Fibroblast of lung (primary cell): ENCODE results near the gene CCDC50. TPM values are rescaled to one million over a fixed set of nuclear protein-coding genes. Genes with fewer than 3 reads are reported as not detected.

Experiments
- DNase-seq, 2 donors: peaks; one replicate each; pipeline versions ENCODE4 v3.0.0 to v3.0.0-alpha.2; 2010; ENCODE audit warnings: low read depth in 2 of 2
- H2AFZ ChIP-seq: 2 replicates; pipeline ENCODE4 v1.5.1; 2012; ENCODE audit warnings: low read length, control low read depth, inconsistent platforms
- H3K27ac ChIP-seq: 2 replicates; pipeline ENCODE4 v1.5.1; 2011; ENCODE audit warnings: low read length, control low read depth; ENCODE audit not compliant: insufficient read depth
- H3K27me3 ChIP-seq: 2 replicates; pipeline ENCODE4 v1.5.1; 2011; ENCODE audit warnings: mild to moderate bottlenecking, low read length; ENCODE audit not compliant: control insufficient read depth, insufficient read depth
- H3K36me3 ChIP-seq: 2 replicates; pipeline ENCODE4 v1.5.1; 2011; ENCODE audit warnings: low read length; ENCODE audit not compliant: control insufficient read depth, insufficient read depth
- H3K4me1 ChIP-seq: 2 replicates; pipeline ENCODE4 v1.5.1; 2011; ENCODE audit warnings: low read length; ENCODE audit not compliant: control insufficient read depth, insufficient read depth; ENCODE audit errors: extremely low read depth
- H3K4me2 ChIP-seq: 2 replicates; pipeline ENCODE4 v1.5.1; 2011; ENCODE audit warnings: low read length, control low read depth; ENCODE audit not compliant: insufficient read depth; ENCODE audit errors: extremely low read depth
- H3K4me3 ChIP-seq, 4 experiments: fragments of 200-600 bp in 1 of 4; sonication (generic) in 1 of 4; replicated peaks in 1 of 4; 2 replicates each; pipeline ENCODE4 v1.5.1; 2011 to 2016; ENCODE audit warnings: low read length in 4 of 4, low read depth in 3 of 4, mild to moderate bottlenecking in 3 of 4, control low read depth in 2 of 4, inconsistent platforms in 1 of 4, mixed read lengths in 1 of 4; ENCODE audit not compliant: insufficient read depth in 1 of 4; ENCODE audit errors: control extremely low read depth in 1 of 4
- H3K79me2 ChIP-seq: 2 replicates; pipeline ENCODE4 v1.5.1; 2012; ENCODE audit warnings: mild to moderate bottlenecking, low read length, inconsistent platforms; ENCODE audit not compliant: control insufficient read depth, insufficient read depth
- H3K9ac ChIP-seq: 2 replicates; pipeline ENCODE4 v1.5.1; 2011; ENCODE audit warnings: mild to moderate bottlenecking, low read length, control low read depth; ENCODE audit not compliant: insufficient read depth
- H3K9me3 ChIP-seq: 2 replicates; pipeline ENCODE4 v1.5.1; 2012; ENCODE audit warnings: low read depth, low read length; ENCODE audit not compliant: control insufficient read depth, insufficient read depth
- H4K20me1 ChIP-seq: 2 replicates; pipeline ENCODE4 v1.5.1; 2011; ENCODE audit warnings: low read length; ENCODE audit not compliant: control insufficient read depth, insufficient read depth; ENCODE audit errors: extremely low read depth
- EZH2 ChIP-seq: IDR thresholded peaks from 2 replicates; pipeline ENCODE4 v1.5.1; 2012; ENCODE audit warnings: low read length, control low read depth, mild to moderate bottlenecking; ENCODE audit errors: missing control alignments
- polyA plus RNA-seq, 2 donors: library from polyadenylated mRNA; depleted of rRNA in 1 of 2; stranded (reverse) in 1 of 2; unstranded in 1 of 2; fragments of >200 nt; gene quantifications; 2 replicates each; pipeline ENCODE4 v1.2.1, GENCODE V29; 2011 to 2012; ENCODE audit warnings: missing spikeins in 1 of 2
- total RNA-seq: library from RNA; depleted of rRNA; stranded (reverse); fragments of >200 nt; gene quantifications from 2 replicates; pipeline ENCODE4 v1.2.1, GENCODE V29; 2014
- TF ChIP-seq, protein P1 (sequence below), 2 donors: IDR thresholded peaks in 1 of 2; conservative IDR thresholded peaks in 1 of 2; 1 replicate in 1 of 2; 2 replicates in 1 of 2; pipeline ENCODE4 v1.5.1; 2011 to 2012; ENCODE audit warnings: low read length in 2 of 2, control low read depth in 1 of 2, inconsistent platforms in 1 of 2, low read depth in 1 of 2, mild to moderate bottlenecking in 1 of 2

CCDC50 gene
- total and polyA plus RNA-seq, 2 donors (not counting 1 experiment from before 2014, with no cell fraction given) = 109 to 114 TPM

- Histone ChIP-seq H3K79me2 (no peaks in the 10 kb centered on the region), H3K27me3 (no peaks in the 10 kb centered on the region), H3K9ac (no peak overlapping the region), H3K36me3 (peaks cover 3% of the 10 kb centered on the region), H3K4me3 (no peak overlapping the region), H2AFZ (no peak overlapping the region), H3K27ac (no peak overlapping the region), H3K4me1 (peaks cover 12% of the 10 kb centered on the region), H3K4me2 (peak overlapping the region; percentile 8), H3K9me3 (no peaks in the 10 kb centered on the region), H4K20me1 (no peaks in the 10 kb centered on the region)
- DNase-seq = peak in 1 of 2 donors; percentile 27
- TF ChIP-seq, protein P1, sequence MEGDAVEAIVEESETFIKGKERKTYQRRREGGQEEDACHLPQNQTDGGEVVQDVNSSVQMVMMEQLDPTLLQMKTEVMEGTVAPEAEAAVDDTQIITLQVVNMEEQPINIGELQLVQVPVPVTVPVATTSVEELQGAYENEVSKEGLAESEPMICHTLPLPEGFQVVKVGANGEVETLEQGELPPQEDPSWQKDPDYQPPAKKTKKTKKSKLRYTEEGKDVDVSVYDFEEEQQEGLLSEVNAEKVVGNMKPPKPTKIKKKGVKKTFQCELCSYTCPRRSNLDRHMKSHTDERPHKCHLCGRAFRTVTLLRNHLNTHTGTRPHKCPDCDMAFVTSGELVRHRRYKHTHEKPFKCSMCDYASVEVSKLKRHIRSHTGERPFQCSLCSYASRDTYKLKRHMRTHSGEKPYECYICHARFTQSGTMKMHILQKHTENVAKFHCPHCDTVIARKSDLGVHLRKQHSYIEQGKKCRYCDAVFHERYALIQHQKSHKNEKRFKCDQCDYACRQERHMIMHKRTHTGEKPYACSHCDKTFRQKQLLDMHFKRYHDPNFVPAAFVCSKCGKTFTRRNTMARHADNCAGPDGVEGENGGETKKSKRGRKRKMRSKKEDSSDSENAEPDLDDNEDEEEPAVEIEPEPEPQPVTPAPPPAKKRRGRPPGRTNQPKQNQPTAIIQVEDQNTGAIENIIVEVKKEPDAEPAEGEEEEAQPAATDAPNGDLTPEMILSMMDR (conservative IDR thresholded peaks at IDR 0.05 in 1 of 2, IDR thresholded peaks at IDR 0.05 in 1 of 2; ENCODE audit: low read depth in 1 of 2, low read length in 2 of 2) = no peak
- no peak for TF ChIP-seq EZH2
These were observed 49.1 kb downstream of the CCDC50 start for GRCh38 chr3:191378142-191378812.

DNA sequence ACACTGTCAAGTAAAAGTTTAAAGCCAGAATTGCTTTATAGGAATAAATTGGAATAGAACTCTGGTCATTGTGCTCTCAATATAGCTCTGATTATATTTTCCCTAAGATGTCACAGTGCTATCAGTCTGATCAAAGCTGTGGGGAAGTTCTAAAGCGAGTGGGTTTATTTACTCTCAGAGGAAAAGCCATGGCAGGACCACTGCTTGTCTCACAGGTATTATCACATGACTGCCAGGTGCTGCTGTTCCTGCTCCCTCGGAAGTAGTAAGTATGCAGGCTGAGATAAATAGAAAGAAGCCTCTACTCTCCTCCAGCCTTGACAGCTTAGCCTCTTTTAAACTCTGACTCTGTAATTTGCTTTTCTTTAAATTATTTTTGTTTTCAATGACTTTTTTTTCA is 50.3 kb downstream of the CCDC50 start:
- H3K27ac ChIP-seq = no peak overlapping the region
- no peak for TF ChIP-seq EZH2
- TF ChIP-seq, protein P1 (conservative IDR thresholded peaks at IDR 0.05 in 1 of 2, IDR thresholded peaks at IDR 0.05 in 1 of 2; ENCODE audit: low read depth in 1 of 2, low read length in 2 of 2) = no peak
- no peaks in the 10 kb centered on the region for H3K27me3 ChIP-seq
- no peak overlapping the region for H2AFZ ChIP-seq
- DNase-seq = no peak
- no peaks in the 10 kb centered on the region for H3K9me3 ChIP-seq
- H3K4me2 ChIP-seq = no peak overlapping the region
- no peak overlapping the region for H3K4me3 ChIP-seq
- peaks cover 3% of the 10 kb centered on the region for H3K36me3 ChIP-seq
- no peaks in the 10 kb centered on the region for H4K20me1 ChIP-seq
- peaks cover 12% of the 10 kb centered on the region for H3K4me1 ChIP-seq
- H3K9ac ChIP-seq = no peak overlapping the region
- no peaks in the 10 kb centered on the region for H3K79me2 ChIP-seq

- H4K20me1 ChIP-seq = no peaks in the 10 kb centered on the region
- TF ChIP-seq EZH2 = no peak
- TF ChIP-seq, protein P1 (conservative IDR thresholded peaks at IDR 0.05 in 1 of 2, IDR thresholded peaks at IDR 0.05 in 1 of 2; ENCODE audit: low read depth in 1 of 2, low read length in 2 of 2) = no peak
- H3K4me3 ChIP-seq = no peak overlapping the region
- H3K27ac ChIP-seq = no peak overlapping the region
- peaks cover 12% of the 10 kb centered on the region for H3K4me1 ChIP-seq
- no peaks in the 10 kb centered on the region for H3K27me3 ChIP-seq
- H2AFZ ChIP-seq = no peak overlapping the region
- H3K9ac ChIP-seq = no peak overlapping the region
- H3K36me3 ChIP-seq = peaks cover 3% of the 10 kb centered on the region
- no peaks in the 10 kb centered on the region for H3K9me3 ChIP-seq
- DNase-seq = peak in 1 of 2 donors; percentile 17
- H3K4me2 ChIP-seq = no peak overlapping the region
- H3K79me2 ChIP-seq = no peaks in the 10 kb centered on the region
These were observed 50.8 kb downstream of the CCDC50 start for GRCh38 chr3:191380001-191380400.
